Forelimb muscle (tissue), 1 donor: ENCODE measurements around the gene ULK4. TPM values are rescaled to one million over a fixed set of nuclear protein-coding genes. Genes with fewer than 3 reads are reported as not detected.

Experiments used
- DNase-seq: peaks from one replicate; pipeline ENCODE4 v3.0.0-alpha.2; 2013; ENCODE audit warnings: low read depth
- polyA plus RNA-seq: library from polyadenylated mRNA; unstranded; fragments of 120-200 nt; gene quantifications from one replicate; pipeline ENCODE4 v1.2.1, GENCODE V29; 2013; ENCODE audit not compliant: insufficient read length

Gene ULK4
- polyA plus RNA-seq, 1 donor, result 2.4 TPM

DNA sequence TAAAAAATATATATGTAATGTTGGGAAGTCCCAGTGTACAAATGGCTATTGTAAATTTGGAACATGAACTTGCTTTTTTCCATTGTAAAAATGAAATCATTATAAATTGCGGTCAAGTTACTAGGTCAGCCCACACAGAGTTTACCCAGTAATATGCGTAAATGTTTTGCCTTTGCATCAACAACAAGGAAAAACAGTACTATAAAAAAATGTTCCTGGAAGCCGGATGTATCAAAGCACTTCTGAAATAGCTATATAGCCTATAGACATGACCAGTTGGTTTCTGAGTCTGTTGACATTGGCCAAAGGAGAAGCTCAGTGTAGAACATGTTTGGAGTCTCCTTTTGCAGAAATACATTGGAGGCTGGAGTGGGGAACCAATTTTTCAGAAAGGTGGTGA, 739.4 kb downstream of the ULK4 start:
- no peak for DNase-seq

GRCh38 chr3:41222012-41222411, 739.9 kb downstream of the ULK4 start:
- no peak for DNase-seq

DNA sequence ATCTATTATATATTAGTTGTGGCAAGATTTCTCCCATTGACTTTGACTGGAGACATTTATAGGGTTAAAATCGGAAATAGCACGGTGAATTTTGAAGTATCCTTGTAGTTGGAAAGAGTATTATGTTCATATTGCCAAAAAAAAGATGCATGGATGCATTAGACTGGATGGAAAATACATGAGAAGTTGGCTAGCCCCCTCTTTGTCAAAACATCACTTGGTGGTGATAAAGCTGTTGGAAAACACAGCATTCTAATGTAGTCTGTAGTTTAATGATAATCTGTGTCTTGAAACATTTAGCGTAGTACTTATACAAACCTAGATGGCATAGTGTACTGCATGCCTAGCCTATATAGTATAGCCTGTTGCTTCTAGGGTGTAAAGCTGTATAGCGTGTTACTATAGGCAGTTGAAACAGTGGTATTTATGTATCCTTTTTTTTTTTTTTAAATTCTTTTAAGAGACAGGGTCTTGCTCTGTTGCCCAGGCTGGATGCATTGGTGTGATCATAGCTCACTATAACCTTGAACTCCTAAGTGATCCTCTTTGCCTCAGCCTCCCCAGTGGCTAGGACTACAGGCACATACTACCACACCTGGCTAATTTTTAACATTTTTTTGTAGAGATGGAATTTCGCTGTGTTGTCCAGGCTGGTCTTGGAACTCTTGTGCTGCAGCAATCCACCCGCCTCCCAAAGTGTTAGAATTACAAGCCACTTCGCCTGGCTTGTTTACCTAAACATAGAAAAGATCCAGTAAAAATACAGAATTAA, 740.8 kb downstream of the ULK4 start:
- no peak for DNase-seq

- no peak for DNase-seq
These were observed 742.5 kb downstream of the ULK4 start for GRCh38 chr3:41219424-41219823.

- no peak for DNase-seq
These were observed 744.9 kb downstream of the ULK4 start for GRCh38 chr3:41216993-41217392.

- DNase-seq, result no peak
These were observed 745.5 kb downstream of the ULK4 start for GRCh38 chr3:41216422-41216821.

GRCh38 chr3:41213588-41213987, 748.3 kb downstream of the ULK4 start:
- DNase-seq, result no peak

- DNase-seq, result no peak
These were observed 749.8 kb downstream of the ULK4 start for GRCh38 chr3:41212088-41212487.

DNA sequence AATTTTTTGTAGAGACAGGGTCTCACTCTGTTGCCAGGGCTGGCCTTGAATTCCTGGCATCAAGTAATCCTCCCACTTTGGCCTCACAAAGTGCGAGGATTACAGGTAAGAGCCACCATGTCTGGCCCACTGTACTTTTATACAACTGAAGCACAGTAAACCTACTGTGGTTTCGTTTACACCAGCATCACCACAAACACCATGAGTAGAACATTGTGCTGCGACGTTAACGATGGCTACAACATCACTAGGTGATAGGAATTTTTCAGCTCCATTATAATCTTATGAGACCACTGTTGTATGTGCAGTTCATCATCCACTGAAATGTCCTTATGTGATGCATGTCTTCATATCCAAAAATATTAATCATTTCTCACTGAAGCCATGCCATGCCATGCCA, 750.9 kb downstream of the ULK4 start:
- no peak for DNase-seq

GRCh38 chr3:41209646-41210045, 752.3 kb downstream of the ULK4 start:
- no peak for DNase-seq

GRCh38 chr3:41208507-41209220, 753.2 kb downstream of the ULK4 start:
- no peak for DNase-seq

DNA sequence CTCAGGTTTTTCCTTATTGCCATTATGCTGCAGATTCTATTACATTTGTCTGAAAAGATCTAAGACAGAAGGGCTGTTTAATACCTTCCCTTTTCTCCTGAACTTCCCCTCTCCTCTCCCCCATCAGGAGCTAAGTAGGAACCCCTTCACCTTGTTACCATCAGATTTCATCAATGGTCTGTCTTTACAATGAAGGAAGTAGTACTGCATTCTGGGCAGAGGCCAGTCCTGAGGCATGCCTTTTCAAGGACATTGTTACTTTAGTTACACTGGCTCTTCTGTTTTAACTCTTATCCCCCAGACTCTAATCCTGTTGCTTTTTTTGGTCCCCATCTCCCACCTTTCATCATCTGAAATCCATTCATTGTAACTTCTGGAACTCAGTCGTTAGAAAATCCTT, 754.5 kb downstream of the ULK4 start:
- no peak for DNase-seq

GRCh38 chr3:41205591-41205990, 756.3 kb downstream of the ULK4 start:
- DNase-seq, result no peak

DNA sequence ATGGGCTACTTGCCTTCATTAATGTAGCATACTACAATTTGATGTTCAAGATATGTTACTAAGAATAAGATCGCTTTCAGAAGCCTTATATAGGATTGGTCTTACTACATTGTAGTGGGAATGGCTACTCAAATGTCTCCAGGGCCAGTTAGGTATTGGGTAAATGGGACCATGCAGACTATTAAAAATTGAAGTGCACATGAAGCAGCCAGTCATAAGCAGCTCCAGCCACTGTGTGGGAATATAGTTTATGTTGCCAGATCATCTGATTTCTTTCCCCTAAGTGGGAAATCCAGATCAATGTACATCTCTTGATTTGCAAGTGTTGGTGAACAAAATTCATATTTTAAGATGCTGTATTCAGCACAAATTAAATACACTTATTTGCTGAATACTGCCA, 757.5 kb downstream of the ULK4 start:
- no peak for DNase-seq

- DNase-seq, result no peak
These were observed 759.0 kb downstream of the ULK4 start for GRCh38 chr3:41202834-41203345.

DNA sequence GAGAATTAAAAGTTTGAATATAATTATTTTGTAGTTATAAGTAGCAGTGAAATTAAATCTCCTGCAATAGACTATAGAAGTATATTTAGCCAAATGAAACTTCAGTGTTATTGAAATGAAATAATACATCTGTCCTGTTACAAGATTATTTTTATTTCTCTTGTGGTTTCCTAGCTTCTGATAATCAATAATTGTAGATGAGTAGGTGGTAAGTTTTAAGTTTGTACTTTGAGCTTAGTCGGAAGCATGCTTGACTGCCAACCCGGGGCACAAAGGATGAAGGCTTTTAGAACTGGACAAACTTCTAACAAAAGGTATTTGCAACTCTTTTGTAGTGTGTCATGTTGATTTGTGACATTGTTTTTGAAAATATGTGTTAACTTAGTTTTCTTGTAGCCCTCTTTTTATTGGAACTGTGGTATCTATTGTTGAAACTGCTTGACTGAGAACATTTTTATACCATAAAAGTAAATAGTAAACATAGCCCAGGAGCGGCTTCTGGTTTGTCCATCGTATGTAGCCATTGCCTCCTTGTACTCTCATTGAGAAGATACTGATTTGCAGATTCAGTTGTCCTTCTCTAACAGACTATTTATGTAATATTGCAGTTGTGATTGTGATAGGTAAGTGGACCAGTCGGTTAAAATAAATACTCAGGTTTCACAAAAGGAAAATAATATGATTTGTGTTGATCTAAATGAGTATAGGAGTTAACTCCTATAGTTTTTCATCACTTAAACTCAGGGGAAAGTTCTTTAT, 759.6 kb downstream of the ULK4 start:
- DNase-seq, result no peak

- DNase-seq, result no peak
These were observed 761.3 kb downstream of the ULK4 start for GRCh38 chr3:41200669-41201021.

GRCh38 chr3:41199866-41200668, 761.8 kb downstream of the ULK4 start:
- no peak for DNase-seq

DNA sequence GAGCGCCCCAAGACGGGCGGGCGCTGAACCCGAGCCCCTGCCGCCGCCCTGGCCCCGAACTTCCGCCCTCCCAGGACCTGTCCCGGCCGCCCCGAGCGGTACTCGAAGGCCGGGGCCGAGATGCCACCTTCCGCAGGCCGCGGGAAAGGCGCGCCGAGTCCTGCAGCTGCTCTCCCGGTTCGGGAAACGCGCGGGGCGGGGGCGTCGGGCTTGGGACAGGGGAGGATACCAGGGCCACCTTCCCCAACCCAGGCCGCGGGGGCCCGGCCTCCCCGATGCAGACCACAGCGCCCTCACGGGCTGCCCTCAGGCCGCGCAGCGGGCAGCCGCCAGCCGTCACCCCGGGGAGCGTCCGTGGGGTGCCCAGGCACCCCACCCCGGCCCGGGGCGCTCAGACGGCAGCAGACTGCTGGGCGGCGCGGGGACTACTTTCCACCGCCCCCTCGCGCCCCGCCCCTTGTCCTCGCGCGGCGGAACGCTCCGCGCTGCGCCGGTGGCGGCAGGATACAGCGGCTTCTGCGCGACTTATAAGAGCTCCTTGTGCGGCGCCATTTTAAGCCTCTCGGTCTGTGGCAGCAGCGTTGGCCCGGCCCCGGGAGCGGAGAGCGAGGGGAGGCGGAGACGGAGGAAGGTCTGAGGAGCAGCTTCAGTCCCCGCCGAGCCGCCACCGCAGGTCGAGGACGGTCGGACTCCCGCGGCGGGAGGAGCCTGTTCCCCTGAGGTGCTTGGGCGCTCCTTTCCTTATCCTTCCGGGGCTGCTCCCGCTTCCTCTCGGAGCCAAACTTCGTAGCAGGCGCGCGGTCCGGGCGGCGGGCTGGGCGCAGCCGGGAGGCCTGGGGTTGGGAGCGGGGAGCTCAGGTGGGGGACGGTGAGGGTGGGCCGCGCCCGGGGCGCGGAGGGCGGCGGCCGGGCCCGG, 762.7 kb downstream of the ULK4 start, which contains the start of gene CTNNB1:
Gene CTNNB1, plus strand, starts transcription at position 556 of the 916 bp plus-strand sequence. CDS start 24,564 bp downstream, outside the sequence.
- DNase-seq, result peak; percentile 81

DNA sequence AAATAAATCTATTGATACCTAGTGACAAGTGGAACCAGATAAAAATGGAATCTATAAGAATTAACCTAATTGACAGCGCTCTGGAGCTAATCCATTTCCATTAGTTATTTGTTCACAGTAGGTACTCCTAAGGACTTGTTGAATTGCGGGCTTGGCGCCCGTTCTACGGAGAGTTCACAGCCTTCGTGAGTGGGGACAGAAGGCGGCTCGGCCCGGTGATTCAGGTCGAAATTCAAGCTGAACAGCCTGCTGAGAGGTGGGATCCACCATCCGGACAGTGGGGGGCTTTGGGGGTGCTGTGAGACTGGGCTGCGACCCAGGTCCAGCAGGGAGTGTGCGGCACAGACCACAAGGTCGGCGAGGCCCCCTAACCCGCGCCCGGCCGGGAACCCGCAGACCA, 763.4 kb downstream of the ULK4 start:
- DNase-seq, result no peak
